Activated T-cell treated with anti-CD3 and anti-CD28 coated beads for 24 hours (primary cell): ENCODE measurements around the gene BCAT1.

Source experiments
- DNase-seq: peaks from one replicate; pipeline ENCODE4 v3.0.0-alpha.2; 2020; ENCODE audit warnings: low read depth

Gene BCAT1

DNA sequence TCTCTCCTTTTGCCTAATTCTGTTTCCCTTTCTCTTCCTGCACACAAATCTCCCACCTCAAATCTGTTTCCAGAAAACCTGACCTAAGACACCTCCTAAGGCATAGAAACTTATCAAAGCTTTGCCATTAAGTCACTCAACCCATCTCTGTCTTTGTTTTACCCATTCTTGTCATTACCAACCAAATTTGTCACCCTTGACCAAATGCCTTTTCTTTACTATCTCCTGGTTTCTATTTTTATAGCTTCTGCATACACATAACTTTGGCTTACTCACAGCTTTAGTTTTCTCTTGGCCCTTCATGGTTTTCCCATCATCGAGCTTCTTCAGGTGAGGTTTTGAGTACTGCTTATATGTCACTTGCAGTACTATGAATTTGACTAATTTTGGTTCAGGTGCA is 184.2 kb downstream of the BCAT1 start:
- DNase-seq: no peak

DNA sequence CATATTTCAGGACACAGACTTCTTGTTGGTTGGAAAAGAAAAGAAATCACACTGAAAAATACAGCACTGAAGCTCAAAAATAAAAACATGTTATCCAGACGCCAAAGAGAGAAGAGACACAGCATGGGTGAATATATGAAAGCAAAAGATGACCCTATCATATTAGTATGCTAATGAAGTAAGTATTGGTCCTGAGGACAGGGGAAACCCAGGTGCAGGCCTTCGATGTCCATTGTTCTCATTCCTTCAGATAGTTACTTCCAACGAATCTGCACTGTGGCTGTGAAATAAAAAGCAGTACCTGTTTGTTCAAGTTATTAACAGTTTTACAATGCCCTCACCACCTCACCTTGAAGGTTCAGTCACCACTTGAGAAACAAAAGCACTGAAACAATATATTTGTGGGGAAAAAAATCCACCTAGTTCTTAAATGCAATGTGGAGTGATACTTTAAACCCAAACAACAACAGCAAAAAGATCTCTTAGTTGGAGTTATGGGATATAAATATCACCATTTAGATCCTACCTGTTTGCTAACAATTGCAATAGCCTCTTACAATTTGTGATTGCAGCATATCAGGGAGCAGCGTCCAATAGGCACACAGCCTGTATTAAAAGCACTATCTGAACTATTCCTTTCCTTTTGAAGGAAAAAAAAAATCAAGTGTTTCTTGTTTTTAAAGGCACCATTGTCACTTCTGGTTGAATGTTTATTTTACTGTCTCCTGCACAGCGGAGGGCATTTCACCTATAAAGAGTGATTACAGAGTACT is 188.1 kb downstream of the BCAT1 start:
- no peak for DNase-seq

DNA sequence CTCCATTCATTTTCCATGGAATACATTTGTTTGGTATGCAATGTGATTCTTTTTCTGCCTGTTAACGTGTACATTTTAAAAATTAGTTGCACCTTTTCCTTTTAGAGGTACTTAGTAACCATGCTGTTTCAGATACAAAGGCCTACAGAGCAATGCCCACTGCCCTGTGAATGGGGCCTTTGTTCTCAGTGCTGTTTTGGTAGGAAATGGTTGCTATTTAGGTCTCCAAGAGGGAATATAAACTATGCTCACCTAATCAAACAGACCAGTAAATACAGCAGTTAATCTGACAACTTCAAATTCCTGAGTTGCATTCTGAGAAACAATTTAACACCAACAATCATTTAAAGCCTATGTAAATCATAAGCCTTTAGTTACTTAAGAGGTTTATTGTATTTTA is 188.7 kb downstream of the BCAT1 start:
- no peak for DNase-seq
